Measurements from ENCODE around the gene SPATA19.

Gene SPATA19

DNA sequence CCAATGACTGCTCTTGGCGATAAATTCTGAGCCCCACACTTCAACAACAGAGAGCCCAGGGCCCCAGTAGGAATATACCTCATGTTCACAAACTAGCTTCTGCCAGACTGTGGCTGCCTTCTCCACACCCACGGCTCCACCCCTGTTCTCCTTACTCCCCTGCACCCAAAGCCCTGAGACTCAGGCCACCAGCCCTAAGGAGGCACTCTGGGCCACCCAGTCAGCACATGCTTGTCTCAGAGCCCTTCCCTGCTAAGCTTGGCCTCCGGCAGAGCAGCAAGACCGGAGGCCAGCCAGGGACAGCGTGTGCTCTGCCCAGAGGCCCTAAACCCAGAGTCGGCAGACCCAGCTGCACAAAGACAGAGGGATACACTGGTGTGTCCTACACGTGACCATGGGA is 27.9 kb downstream of the SPATA19 start:
- no peak for DNase-seq

DNA sequence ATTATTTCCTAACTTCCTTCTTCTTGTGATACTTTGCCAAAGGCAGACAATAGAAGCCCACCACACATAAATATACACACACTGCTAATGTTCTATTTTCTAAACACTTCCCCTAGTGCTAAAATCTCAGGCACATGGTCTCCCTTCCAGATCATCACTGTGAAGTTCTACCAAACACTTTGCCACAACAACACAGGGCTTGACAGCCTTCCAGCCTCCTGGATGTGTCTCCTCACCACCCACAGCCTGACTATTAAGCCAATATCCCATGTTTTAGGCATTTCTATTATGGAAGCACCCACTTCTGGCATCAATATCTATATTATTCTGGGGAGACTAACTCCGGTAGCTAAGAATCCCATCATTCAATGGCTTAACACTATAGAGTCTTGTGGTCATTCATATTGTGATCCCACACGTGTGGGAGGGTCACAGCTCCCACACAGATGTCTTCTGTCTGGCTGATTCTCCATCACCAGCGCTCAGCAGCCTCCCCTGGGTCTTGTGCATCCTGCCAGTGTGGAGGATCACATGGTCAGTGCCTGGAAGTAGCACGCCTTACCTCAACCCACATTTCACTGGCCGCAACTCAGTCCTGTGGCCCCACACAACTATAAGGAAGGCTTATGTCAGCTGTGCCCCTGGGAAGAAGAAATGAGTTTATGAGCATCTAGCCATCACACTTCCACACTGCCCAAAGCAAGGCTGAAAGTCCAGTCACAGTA is 29.0 kb downstream of the SPATA19 start:
- DNase-seq = no peak

DNA sequence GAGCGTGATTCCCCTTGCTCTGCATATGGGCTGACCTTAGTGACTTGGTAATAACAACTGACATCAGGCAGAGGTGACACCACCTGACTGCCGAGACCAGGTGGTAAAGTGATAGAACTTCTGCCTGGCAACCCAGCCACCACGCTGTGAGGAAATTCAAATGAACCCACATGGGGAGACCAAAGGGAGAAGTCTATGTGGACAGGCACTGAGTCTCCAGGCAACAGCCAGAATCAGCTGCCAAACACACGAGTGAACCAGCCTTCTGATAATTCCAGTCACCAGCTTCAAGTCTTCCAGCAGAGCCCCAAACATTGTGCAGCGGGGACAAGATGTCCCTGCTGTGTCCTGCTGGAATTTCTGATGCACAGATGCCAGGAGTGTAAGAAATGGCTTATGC is 29.7 kb downstream of the SPATA19 start:
- no peak for DNase-seq

DNA sequence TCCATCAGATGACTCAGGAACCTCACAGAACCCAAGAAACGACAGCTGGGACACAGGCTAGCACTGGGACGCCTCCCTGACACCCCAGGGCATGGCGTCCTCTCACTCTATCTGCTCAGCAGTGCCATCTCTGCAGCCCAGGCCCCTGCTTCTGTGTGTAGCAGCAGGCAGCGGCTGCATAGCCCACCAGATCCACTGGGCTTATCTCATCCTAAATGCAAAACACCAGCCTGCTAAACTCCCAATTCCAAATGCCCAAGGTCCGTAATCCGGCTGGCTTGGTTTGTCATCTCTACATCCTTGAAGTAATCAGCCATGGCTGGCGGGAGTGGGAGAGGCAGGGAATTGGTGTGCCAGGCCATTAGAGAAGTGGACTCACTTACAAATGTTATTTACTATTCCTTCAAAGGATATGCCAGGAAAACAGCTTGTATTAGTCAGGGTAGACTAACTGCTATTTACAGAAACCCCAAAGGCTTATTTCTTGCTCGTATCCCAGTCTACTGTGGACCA is 30.7 kb downstream of the SPATA19 start:
- DNase-seq = no peak

DNA sequence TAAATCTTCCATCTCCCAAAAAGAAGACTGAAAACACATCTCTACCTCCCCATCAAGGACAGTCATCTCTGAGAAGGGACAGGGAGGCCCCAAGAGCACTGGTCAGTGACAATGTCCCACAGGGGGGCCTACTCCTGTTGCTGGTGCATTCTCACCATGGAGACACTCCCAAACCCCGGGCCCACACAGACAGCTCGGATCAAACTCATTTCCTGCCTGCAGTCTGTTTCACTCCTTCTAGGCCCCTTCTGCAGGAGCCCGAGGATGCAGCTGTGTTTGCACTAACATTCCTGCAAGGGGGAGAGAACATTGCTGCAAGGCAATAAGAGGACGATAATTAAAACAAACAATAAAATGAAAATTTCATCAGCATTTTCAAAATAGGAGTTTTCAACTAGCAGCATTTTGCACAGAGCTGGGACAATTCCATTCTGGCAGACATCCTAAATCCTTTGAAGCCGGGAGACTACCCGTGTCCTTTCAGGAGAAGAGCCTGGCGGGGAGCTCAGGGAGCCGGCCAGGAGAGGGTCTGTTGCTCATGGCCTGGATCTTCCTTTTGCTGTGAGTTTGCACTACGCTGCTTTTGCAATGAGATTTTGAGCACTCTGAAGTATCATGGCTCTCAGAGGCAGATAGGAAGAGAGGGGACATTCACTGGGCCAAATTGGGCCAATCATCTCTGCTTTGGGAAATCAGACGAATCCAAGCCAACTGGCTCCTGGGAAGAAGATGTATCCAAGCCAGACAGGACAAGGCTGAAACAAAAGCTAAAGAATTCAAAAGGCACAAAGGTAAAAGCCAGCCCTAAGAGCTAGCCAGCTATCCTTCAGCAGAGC is 33.2 kb downstream of the SPATA19 start:
- DNase-seq = no peak

DNA sequence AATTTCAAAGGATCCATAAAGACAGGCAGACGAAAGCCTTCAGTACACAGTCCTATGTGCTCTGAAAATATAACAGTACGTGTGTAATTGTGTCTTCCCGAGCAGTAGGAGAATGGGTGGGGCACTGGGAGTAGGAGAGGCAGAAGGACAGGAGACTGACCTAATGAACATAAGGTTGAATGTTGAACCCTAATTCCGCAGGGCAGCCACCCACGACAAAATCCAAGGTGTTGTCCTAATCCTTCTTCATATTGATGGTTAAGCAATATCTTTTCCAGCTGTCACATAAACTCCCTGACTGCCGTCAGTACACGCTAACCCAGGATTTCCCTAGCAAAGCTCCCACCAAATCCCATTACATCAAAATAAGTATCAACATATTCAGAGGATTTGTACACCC is 34.5 kb downstream of the SPATA19 start:
- DNase-seq = no peak

DNA sequence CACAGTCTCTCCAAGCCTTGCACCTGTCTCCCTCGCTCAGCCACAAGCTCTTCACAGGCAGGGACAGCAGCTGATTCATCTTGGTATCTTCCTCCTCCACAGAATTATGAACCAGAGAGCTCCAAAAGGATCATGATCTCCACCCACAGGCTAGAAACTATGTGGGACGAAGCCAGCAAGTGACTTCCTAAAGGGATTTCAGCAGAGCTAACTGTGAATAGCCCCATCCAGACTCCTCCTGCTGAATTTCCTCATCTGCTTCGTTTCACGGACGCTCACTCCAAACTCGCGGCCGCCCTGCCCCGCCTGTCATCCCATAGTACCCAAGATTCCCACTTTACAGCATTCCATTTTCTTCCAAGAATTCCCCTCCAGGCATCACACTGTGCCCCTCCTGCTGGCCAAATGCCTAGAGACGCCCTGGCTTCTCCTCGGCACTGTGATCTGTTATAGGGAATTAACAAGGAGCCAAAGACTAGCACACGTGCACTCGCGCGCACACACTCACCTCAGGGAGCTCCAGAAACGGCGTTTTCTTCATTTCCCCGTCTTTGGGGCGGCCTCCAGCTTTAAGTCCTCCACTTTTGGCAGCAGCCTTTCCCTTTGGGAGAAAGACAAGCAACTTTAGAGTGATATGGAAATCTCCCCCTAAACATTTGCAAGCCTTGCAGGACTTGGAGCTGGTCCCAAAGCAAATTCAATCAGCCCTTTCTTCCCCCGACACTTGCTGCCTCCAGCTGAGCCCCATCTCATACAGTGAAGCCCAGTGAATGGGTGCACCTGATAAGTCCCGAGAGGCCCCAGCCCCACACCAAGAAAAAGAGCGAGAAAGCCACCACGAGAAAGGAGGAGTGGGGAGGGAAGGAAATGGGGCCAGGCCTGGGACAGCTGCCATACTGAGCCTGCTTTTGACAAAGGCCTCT is 35.5 kb downstream of the SPATA19 start:
- no peak for DNase-seq

DNA sequence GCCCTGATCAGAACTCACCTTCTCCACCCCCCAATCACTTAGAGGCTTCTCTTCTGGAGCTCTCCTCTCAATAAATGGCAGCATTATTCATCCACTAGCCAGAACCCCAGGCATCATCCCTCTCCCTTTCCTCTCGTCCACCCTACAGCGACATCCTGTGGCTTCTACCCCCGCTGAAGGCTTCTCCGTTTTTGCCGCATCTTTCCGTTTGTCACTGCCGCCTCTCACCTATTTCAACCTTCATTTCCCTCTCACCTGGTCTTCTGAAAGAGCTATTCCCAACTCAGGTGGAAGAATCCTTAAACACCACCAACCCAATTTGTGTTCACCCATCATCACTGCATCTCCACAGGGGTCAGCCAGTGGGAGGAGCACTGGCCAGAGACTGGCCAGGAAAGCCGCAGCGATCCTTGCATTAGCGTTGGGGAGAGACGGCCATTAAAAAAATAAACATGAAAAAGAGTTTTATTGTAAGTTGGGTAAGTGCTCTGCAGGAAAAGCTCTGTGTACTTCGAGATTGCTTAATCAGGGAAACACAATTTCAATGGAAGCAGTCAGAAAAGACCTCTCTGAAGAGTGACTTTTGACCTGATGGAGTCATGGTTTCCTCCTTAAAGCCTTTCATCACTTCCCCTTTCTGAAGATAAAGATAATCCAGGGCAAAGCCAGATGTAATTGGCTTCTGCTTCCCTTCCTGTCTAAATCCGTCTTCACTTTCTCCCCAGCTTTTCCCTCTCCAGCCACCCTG is 36.7 kb downstream of the SPATA19 start:
- no peak for DNase-seq

DNA sequence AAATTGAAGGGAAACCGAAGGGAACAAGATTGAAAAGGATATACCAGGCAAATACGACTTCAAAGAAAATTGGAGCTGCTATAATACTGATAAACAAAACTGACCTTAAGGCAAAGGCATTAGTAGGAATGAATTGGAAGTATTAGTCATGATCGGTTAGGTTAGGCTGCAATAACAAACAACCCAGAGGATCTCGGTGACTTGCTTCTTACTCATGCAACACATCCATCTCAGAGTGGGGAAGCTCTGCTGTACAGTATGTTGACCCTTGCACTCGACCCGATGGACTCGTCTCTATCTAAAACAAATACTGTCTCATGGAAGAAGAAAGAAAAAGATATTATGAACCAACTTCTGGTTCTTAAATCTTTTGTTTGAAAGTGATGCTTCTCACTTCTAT is 42.3 kb downstream of the SPATA19 start:
- no peak for DNase-seq

DNA sequence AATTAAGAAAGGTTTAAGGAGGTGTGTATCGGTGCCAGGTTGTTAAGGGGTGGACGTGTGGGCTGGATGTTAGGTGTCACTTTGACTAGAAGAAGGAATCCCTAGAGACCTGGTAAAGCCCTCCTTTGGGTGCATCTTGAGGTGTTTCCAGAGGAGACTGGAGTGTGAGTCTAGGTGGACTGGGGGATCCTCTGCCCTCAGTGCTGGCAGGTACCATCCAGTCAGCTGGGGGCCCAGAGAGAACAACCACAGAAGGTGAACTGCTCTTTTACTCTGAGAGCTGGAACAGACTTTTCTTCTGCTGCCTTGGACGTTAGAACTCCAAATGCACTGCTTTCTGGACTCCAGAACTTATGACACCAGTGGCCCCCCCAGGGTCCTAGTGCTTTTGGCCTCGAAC is 44.0 kb downstream of the SPATA19 start:
- DNase-seq = no peak

DNA sequence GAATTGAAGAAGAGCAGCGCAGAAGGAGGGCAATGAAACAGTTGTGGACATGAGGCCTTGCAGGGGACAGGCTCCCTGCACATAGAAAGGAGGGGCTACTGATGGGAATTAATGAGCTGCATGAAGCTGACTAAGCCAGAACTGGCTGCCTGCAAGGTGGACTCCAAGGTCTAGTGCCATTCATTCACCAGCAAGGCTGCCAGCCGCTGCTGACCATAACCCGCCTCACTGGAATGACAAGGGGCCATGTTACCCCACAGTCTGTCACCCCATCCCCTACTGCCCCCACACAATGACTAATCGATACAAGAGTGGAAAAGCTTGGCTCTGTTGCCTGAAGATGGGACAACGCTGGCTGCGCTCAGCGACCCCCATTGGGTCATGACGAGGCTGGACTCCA is 44.6 kb downstream of the SPATA19 start:
- no peak for DNase-seq

DNA sequence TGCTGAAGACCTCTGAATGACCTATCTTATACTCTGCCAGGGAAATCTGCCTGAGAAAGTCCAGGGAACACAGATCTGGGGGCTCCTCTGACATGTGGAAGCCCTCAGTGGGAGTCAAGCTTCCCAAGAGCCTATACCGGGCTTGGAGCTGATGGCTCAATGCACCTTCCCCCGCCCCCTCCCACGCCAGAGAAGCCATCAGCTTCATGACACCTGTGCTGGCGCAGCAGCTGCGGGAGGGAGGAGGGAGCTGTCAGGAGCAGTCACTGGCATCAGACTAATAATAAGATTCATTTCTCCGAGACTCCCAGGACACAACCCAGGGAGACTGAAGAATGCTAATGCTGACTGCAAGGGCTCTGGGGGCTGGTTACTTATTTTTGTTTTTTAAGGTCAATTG is 47.8 kb downstream of the SPATA19 start:
- no peak for DNase-seq

DNA sequence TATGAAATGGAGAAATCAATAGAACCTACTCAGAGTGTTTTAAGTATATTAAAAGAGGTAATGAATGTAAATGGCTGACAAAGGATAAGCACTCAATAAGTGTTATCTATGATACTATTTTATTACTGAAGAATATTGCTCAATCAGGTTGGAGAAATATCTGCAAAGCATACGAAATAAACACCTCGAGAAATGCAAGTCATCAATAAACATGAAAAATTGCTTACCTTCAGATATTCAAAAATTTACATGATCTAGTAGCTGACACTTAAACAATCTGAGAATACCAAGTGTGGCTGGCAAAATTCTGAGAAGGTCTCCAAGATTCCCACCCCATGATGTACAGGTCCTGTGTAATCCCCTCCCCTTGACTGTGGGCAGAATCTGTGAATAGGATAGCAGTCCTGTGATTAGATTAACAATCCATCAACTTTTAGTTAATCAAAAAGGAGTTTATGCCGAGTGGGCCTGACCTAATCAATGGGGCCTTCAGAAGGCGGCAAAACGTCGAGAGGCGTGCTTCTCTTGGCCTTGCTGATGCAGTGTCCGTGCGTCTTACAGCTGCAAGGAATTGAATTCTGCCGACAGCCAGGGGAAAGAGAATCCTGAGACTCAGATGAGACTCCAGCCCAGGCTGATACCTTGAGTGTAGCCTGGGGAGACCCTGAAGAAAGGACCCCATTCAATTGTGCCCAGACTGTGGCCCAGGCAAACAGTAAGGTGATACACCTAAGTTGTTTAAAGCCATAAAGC is 49.1 kb downstream of the SPATA19 start:
- no peak for DNase-seq

DNA sequence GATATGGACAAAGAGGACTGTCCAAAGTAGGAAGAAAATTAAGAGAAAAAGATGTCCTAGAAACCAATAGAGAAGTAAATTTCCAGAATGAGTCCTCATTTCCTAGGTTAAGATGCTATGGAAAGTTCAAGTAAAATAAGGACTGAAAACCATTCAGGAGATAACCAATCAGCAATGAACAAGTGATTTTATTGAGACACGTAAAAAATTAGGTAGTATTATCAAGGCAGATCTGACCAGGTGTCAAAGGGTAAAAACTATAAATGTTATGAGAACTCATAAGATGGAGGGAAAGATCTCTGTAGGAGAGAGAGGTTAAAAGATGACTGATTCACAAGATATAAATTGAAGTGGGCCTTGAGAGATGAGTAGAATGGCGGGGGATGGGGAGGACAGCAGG is 50.2 kb downstream of the SPATA19 start:
- no peak for DNase-seq

DNA sequence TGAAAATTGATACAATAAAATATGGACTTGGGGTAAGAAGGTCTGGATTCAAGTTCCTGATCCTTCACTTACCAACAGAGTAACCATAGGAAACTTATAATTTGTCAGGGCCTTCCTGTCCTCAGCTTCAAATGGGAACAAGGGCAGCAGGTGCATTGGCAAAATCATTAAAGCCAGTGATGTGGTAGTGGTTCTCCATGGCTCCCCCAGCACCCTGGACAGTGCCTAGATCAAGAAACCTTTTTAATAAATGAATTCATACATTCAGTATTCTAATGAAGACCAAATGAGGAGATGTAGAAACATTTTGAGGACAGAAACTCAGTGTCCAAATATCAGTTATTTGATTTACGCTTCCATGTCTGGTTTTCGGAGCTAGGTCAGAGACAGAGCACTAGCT is 51.1 kb downstream of the SPATA19 start:
- DNase-seq = no peak

DNA sequence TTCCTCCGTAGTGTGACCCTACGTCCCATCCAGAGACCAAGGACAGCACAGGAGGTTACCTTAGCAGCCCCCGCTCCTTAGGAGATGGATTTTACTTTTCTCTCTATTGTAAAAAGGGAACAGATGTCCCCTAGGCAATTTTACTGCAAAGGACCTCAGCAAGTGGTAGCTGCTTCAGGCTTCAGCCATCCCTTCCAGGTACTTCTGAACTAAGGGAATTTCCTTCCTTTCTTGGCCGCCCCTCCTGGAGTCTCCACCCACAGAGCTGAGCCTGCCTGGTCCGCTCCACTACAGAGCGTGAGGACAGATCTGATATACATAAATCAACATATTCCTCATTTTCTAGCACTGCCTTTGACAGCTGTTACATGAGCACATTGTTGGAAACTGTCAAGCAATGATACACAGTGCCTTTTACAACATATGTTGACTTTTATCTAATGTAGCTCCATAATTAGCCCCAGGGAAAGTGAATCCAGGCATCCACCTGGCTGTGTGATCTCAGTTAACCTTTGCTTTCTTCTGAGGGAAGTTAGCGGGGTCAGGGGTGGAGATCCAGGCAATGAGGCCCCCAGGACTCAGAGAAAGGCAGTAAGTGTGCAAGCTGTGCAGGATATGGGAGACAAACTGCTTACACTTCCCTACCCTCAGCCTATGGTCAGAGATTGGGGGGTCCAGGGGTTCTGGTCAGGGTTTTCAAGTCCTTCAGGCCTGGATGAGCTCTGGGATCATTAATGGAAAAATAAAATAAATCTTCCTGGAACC is 51.9 kb downstream of the SPATA19 start:
- no peak for DNase-seq

DNA sequence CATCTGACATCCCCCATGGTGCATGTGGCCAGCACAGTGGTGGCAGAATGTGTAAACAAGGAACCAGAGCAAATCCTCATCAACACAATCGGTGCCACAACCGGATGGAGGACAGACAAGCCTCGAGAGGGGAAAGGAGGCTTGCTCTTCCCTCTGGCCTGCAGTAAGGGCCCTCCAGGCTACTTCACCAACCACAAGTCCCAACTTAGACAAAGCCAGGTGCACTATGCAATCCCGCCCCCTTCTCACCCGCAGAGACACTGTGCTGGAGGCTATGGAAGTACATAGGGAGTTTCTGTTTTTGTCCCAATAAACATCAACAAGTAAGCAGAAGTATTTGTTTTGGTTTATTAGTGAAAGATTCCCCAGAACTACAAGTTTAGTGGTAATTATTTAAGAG is 54.3 kb downstream of the SPATA19 start:
- DNase-seq = no peak
